HCEC 1CT (cell line): Measurements from ENCODE around the gene TUBGCP3.

ENCODE experiments used
- DNase-seq: peaks from one replicate; pipeline ENCODE4 v3.0.0-alpha.2; 2017

TUBGCP3 gene

GRCh38 chr13:112450118-112450903 is 137.6 kb downstream of the TUBGCP3 start:
- no peak for DNase-seq

DNA sequence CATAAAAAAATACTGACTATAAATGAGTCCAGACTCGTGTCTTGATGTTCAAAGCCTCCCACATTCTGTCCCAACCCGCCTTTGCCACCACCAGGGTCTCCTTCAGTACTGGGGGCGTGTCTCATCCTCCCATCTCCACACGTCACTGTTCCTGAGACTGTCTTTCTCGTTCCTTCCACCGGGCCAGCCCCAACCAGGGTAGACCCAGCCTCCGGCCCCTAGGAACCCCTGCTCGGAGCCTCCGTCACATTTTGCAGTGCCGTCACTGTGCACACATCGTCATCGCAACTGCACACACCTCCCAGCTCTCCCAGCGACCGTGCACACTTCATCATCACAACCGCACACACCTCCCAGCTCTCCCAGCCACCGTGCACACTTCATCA is 138.4 kb downstream of the TUBGCP3 start:
- DNase-seq: no peak

- no peak for DNase-seq
These were observed 139.1 kb downstream of the TUBGCP3 start for GRCh38 chr13:112448621-112449544.

DNA sequence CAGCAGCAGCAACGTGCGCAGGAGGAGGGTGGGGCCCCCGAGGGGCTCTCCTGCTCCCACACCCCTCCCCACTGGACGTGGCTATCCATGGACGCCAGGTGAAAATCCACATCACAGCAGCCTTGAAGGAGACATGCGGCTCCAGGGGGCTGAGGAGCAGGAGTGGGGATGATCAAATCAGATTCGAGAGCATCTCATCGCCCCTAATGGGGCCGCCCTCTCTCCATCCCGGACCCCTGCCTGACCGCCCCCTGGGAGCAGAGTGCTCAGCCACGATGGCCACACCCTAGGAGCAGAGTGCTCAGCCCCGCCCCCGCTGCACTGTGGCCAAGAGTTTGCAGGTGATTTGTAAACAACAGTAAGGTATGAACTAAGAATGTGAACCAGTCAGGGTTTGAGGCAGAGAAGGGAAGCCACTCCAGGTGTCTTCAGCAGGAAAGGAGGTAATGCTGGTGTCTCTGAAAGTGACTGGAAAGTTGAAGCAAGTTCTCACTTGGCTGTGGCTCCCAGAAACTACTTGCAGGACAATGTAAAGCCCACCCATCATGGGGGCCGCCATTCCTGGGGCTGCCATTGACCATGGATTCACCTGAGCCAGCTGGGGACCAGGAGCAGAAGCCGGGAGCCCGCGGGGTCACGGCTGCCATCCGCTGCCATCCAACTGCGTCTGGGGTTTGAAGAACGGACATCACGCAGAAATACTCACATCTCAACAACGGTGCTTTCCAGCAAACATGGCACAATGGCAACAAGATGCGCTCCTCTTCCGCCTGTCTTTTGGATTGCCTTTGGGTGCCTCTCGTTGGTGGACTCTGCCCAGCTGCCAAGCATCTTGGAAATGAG is 140.0 kb downstream of the TUBGCP3 start:
- DNase-seq: no peak

GRCh38 chr13:112447306-112447705 is 140.6 kb downstream of the TUBGCP3 start:
- no peak for DNase-seq

- no peak for DNase-seq
These were observed 141.1 kb downstream of the TUBGCP3 start for GRCh38 chr13:112446867-112447266.

GRCh38 chr13:112446347-112446861 is 141.5 kb downstream of the TUBGCP3 start:
- no peak for DNase-seq

GRCh38 chr13:112445411-112446271 is 142.3 kb downstream of the TUBGCP3 start:
- no peak for DNase-seq

- no peak for DNase-seq
These were observed 143.2 kb downstream of the TUBGCP3 start for GRCh38 chr13:112444416-112445399.

GRCh38 chr13:112443995-112444311 is 144.0 kb downstream of the TUBGCP3 start:
- DNase-seq: peak; percentile 24

- no peak for DNase-seq
These were observed 144.6 kb downstream of the TUBGCP3 start for GRCh38 chr13:112443191-112443994.

DNA sequence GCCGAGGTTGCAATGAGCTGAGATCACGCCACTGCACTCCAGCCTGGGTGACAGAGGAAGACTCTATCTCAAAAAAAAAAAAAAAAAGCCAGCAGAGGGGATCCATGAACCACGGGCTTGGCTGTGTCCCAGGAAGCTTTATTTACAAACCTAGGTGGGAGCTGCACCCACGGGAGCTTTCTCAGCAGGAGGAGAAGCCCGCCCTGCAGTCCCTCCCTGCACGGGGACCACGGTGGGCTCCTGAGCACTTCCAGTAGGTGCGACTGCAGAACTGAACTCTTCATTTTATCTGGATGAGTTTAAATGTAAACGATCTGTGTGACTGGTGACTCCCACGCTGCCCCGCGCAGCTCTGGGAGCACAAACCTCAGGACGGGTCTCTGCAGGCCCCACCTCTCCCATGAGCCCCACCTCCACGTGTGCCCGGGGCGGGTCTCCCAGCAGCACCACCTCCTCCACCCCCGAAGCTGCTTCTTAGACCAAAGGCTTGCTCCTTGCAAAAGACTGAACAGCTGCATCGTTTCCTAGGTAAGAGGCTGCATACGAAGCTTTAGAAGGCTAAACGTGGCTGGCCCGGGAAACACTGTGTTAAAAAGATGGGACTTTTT is 145.4 kb downstream of the TUBGCP3 start:
- DNase-seq: no peak

- DNase-seq: no peak
These were observed 146.1 kb downstream of the TUBGCP3 start for GRCh38 chr13:112441779-112442310.

- no peak for DNase-seq
These were observed 146.7 kb downstream of the TUBGCP3 start for GRCh38 chr13:112441226-112441625.

DNA sequence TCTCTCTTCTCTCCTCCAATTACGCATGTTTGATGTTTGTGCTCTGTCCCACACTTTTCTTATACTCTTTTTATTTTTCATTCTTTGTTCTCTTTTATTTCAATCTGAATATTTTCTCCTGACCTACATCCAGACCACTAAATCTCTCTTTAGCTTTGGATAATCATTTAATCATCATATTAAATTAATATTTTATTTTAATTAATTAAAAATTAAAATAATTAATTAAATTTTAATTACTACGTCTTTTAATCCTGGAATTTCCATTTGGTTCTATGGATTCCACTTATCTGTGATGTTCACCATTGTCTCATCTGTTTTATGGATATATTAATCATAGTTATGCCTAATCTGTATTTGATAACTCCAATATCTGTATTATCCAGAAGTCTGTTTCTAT is 149.4 kb downstream of the TUBGCP3 start:
- DNase-seq: no peak

- no peak for DNase-seq
These were observed 149.9 kb downstream of the TUBGCP3 start for GRCh38 chr13:112438094-112438493.

DNA sequence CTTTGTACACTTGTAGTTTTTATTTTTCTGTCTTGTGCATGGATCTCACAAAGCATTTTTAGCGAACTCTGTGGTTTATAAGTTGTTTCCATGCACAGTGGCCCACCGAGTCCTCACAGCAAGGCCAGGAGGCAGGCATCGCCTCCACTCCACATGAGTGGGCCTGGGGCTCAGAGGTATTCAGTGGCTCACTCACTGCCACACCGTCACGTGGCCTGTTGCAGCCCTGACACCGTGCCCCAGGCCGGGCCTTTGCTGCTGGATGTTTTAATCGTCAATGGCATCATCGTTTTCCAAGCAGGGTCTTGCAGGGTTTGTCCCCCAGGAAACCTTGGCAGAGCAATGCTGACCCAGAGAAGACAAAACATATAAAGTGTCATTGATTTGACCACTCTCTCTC is 152.0 kb downstream of the TUBGCP3 start:
- DNase-seq: no peak
